ENCODE results near the gene NKAIN2. TPM values are rescaled to one million over a fixed set of nuclear protein-coding genes. Genes with fewer than 3 reads are reported as not detected.
"Not testable (repeated sequence)": the region's sequence is repeated elsewhere in the genome, so short reads cannot be mapped to it uniquely, and the experiment has no call there.

NKAIN2 gene
- total RNA-seq, 1 donor from 2014 or later: not detected

DNA sequence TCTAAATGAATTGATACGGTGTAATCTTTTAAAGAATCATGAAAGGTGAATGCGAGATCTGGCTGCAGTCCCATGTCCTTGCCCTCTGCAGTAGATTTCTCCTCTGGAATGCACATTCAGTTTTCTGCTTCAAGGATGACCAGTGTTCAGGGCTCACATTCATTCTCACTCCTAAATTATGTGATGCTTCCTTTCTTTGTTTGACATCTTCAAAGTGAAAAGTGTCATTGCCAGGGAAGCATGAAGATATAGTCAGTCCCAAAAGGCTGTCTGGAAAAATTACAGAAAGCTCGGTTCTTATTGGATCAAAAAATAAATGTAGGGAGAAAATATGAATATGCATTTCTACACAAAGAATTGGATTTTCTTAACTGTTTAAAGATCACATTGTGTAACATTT lies 395.6 kb downstream of the NKAIN2 start:
- no peak for DNase-seq (ENCODE audit: low read depth in 2 of 2)

GRCh38 chr6:124200661-124201060 lies 397.0 kb downstream of the NKAIN2 start:
- DNase-seq (ENCODE audit: low read depth in 2 of 2): no peak

DNA sequence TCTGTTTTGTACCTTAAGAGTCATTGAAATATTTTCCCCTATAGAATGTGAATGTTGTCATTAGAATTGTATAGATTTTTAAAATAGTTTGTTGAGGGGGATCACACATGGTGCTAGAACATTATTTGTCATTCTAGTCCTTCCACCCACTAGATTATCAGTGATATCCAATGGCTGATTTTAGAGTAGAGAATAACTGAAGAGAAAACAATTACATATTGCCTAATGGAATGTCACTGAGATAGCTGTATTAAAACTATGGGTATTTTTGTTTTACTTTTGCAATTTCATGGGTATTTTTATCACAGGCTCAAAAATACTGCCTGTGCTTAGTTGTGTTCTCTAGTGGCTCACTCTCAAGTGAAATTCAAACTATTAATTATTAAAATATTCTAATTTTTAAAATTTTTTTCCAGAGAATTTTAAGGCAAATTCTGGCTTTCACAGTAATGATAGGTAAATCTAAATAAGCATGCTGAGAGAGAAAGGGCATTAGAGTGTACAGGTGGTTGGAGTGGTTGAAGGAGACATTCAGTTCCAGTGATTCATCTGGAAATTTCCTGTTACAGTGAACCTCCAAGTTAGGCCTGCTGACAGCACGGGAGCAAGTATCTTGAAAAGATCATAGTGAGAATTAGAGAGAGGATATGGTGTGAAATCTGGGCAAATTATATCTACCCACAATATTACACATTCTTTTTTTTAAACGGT lies 399.6 kb downstream of the NKAIN2 start:
- no peak for DNase-seq (ENCODE audit: low read depth in 2 of 2)

GRCh38 chr6:124203812-124204167 lies 400.1 kb downstream of the NKAIN2 start:
- no peak for DNase-seq (ENCODE audit: low read depth in 2 of 2)

- no peak for DNase-seq (ENCODE audit: low read depth in 2 of 2)
Observed at GRCh38 chr6:124205921-124206320, 402.3 kb downstream of the NKAIN2 start.

DNA sequence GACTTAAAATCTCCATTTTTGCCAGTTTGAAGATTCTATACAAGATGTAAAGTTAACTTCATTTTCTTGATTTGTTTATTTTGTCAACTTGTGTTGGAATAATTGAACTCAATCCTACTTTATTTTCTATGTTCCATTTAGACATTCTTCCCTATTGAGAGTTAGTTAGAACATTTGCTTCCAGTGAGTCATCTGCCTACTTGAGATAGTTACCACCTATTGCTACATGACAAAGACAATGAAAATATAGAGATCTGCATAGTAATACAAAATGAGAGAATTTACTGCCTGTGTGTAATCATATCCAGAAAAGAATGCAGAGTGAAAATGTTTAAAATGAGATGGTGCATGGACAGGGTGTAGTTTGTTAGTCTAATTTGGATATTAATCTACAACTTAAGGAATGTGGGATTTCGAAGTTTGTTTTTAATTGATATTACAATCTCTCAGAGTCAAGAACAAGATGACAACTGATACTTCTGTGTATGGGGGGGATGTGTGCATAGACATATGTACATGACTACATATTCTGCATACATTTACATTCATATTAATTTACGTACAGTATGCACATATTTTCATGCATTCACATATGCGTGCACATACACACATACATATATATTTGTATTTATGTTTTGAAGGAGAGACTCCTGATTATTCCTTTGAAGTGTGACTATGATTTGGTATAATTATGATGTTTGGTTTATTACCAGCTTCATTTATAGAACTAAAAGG lies 420.1 kb downstream of the NKAIN2 start:
- no peak for DNase-seq (ENCODE audit: low read depth in 2 of 2)

DNA sequence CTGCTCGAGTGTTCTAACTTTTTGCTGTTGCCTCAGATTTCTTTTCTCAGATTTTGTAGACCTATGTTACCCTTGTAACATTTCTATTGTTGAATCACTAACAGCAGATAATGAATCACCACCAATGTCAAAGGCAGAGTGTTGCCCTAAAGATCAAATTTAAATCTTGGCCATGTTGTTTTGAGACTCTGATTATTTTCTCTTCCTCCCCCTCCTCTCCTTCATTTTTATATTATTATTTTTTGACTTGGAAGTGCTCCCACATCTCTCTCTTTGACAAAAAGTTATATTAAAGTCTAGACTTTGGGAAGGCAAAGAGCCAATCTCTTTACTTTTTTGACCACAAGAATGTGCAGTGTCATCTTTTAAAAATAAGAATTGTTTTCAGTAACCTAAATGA lies 422.7 kb downstream of the NKAIN2 start:
- DNase-seq (ENCODE audit: low read depth in 2 of 2): no peak

DNA sequence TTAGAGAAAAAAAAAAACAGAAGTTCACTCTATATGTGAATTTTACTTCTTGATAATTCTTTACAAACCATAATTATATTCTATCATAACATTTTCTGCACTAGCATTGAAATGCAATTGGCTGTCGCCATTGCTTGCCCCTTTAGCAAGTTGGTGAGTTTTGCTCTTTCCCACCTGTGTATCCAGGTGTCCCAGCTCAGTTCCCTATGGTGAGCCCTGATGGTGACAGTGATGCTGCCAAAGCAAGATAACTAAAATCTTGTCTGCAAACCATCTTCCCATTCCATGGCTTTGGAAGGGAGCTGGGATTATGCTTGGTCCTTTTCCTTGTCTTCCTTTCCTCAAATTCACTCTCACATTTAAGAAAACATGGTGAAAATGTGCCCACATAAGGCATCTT lies 429.6 kb downstream of the NKAIN2 start:
- no peak for DNase-seq (ENCODE audit: low read depth in 2 of 2)

GRCh38 chr6:124234801-124235200 lies 431.1 kb downstream of the NKAIN2 start:
- DNase-seq (ENCODE audit: low read depth in 2 of 2): no peak

DNA sequence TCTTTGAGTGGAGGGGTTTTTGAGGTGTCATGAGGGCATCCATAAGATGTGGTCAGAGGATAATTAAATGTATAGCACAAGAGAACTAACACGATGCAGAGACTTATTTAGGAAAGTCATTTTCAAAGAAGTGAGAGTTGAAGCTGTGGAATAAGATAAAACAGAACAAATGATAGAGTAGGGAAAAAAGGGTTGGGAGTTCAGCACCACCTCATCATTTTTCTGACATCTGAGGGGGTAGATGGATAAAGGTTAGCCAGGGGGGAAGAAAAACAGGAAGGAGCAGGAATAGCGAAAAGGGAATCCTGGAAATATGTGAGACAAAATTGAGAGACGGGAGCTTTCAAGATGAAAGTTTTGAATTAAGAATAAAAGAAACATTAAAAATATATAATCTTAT lies 434.2 kb downstream of the NKAIN2 start:
- DNase-seq (ENCODE audit: low read depth in 2 of 2): no peak

GRCh38 chr6:124238408-124238807 lies 434.7 kb downstream of the NKAIN2 start:
- DNase-seq (ENCODE audit: low read depth in 2 of 2): not testable (repeated sequence)

GRCh38 chr6:124254941-124255685 lies 451.4 kb downstream of the NKAIN2 start:
- no peak for DNase-seq (ENCODE audit: low read depth in 2 of 2)

- DNase-seq (ENCODE audit: low read depth in 2 of 2): no peak
Observed at GRCh38 chr6:124260337-124260736, 456.7 kb downstream of the NKAIN2 start.

DNA sequence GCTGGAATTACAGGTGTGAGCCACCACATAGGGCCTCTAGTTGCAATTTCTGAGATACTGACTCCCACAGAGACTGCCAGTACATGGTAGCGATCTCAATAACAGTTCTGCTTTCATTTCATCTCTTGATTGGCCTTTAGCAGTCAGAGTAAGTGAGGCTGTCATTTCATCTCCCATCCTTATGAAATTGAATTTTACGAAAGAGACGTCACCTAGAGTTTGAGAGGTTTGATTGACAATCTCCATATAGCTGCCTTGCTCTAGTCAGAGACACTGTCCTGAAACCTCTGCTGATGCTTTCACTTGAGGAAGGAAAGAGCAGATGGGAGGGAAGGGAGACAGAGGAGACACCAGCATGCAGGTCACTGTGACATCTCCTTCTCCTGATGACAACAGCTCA lies 466.1 kb downstream of the NKAIN2 start:
- no peak for DNase-seq (ENCODE audit: low read depth in 2 of 2)

GRCh38 chr6:124273701-124274100 lies 470.0 kb downstream of the NKAIN2 start:
- DNase-seq (ENCODE audit: low read depth in 2 of 2): no peak

- DNase-seq (ENCODE audit: low read depth in 2 of 2): no peak
Observed at GRCh38 chr6:124282541-124282940, 478.9 kb downstream of the NKAIN2 start.

DNA sequence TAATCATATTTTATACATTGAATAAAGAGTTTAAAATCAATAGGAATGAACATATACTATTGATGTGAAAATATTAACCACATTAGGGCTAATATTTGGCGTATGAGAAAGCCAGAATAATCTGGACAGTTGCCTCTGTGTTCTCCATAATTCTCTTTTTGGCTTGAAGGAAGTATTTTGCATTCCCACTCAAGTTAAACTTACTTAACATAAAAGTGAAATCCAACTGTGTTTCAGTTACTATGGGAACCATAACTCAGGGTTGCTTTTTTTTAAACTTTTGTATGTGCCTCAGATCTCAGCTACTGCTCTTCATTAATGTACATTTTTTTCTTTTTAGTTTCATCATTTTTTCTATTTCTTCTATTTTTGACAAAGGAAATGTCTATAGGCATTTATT lies 479.8 kb downstream of the NKAIN2 start:
- DNase-seq (ENCODE audit: low read depth in 2 of 2): no peak

DNA sequence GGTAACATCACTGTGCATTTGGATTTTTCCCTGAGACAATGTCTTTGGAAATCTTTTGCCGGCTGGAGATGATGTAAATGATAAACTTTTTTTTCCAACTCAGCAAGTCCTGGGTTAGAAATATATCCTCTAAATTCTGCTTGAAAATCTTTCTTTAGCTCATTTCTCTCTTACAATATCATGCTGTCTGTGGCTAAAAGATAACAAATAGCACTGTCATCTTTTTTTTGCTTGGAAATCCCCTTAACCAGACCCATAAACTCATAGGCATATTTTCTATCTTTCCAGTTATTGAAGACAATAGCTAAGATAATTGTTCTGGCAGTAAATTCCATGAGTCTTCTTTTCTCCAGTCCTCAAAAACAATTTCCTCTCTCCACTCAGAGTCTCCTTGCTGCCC lies 481.5 kb downstream of the NKAIN2 start:
- DNase-seq (ENCODE audit: low read depth in 2 of 2): no peak

- no peak for DNase-seq (ENCODE audit: low read depth in 2 of 2)
Observed at GRCh38 chr6:124294574-124295200, 491.0 kb downstream of the NKAIN2 start.

GRCh38 chr6:124297507-124297906 lies 493.8 kb downstream of the NKAIN2 start:
- no peak for DNase-seq (ENCODE audit: low read depth in 2 of 2)

DNA sequence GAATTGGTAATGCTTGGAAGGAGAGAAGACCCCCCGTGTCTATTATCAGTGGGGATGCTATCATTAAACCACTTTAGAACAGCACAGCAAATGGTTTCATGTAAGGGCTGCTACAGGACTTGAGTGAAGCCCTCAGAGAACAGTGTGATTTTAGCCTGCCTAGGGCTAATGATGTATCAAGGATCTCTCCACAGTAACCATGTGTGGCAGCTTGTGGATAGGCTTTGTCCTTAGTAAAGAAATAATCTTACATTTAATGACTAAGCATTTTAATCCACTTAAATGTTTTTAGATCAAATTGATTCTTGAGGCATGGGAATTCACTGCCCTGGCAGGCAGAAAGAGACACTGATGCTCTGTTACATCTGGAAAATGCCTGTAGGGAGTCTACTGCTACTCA lies 495.1 kb downstream of the NKAIN2 start:
- DNase-seq (ENCODE audit: low read depth in 2 of 2): no peak

GRCh38 chr6:124300907-124301306 lies 497.2 kb downstream of the NKAIN2 start:
- not testable (repeated sequence) for DNase-seq (ENCODE audit: low read depth in 2 of 2)

Measured in lung microvascular endothelial cell (primary cell).